ENCODE data around the gene FBXW11. TPM values are rescaled to one million over a fixed set of nuclear protein-coding genes. Genes with fewer than 3 reads are reported as not detected.

Gene FBXW11
- total RNA-seq, 1 donor from 2014 or later, result 47.3 TPM

DNA sequence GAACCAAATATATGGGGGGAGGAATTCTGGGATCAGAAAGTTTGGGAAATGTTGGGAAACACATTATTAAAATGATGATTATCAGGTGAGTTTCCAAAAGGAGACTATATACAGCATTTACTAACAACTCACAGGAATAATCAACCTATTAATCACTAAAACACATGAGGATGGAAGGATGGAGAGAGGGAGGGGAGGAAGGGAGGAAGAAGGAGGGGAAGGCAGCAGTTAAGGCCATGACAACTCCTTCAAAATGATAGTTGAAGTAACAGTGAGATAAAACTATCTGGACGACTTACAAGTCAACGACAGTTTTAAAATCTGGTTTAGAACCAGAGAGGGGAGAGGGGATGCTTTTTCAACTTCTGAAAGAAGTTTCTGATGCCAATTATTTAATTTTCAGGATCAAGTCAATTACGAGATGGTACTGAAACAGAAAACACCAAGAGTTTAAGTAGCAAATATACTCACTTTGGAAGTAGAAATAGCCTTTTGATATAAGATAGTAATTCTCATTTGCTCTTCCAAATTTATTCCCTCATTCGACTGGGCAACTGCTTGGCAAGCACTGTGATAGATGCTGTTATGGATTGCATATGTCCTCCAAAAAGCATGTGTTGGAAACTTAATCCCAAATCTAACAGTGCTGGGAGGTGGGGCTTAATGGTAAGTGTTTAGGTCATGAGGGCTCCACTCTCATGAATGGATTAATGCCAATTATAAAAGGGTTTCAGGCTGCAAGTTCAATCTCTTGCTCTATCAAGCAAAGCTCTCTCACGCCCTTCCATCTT is 30.4 kb downstream of the FBXW11 start:
- peaks cover 64% of the 10 kb centered on the region for H3K36me3 Mint-ChIP-seq (ENCODE audit: low read depth)
- intact Hi-C loops (cut with micrococcal nuclease), result no loop called here
- H3K27me3 Mint-ChIP-seq (ENCODE audit: low read depth), result no peaks in the 10 kb centered on the region
- H3K4me1 Mint-ChIP-seq (ENCODE audit: low read depth), result peaks cover 19% of the 10 kb centered on the region
- no peak for DNase-seq (ENCODE audit: low spot score)
- no peak overlapping the region for H3K4me3 Mint-ChIP-seq (ENCODE audit: low read depth)
- no peak overlapping the region for H3K27ac Mint-ChIP-seq
- H3K9me3 Mint-ChIP-seq, result peaks cover 32% of the 10 kb centered on the region

DNA sequence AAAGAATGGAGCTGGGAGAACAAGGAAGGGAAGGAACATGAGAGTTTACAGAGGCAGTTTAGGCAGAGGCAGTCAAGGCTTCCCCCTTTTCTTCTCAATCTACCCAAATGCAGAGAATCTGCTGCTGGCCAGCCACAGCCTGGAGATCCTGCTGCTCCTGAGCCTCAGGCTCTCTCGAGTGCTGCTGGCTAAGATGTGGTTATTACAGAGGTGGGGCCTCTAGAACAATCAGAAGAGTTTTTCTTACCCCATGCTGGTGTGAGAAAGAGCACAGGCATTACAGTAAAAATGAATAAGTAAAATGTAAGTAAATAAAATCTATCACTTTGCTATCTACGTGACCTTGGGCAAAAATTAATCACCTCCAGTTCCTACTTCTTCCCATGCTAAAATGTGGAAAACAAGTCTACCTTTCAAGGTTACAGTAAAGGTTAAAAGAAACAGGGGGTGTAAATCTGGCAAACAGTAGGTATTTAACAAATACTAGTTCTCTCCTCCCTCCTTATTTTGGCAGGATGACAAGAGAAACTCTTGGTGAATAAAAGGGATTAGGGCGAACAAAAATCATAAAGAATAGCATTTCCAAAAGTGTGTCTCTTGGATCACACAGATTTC is 31.1 kb downstream of the FBXW11 start:
- no peak for DNase-seq (ENCODE audit: low spot score)
- H3K9me3 Mint-ChIP-seq, result peaks cover 26% of the 10 kb centered on the region
- no peak overlapping the region for H3K27ac Mint-ChIP-seq
- intact Hi-C loops (cut with micrococcal nuclease), result no loop called here
- peaks cover 22% of the 10 kb centered on the region for H3K4me1 Mint-ChIP-seq (ENCODE audit: low read depth)
- no peak overlapping the region for H3K4me3 Mint-ChIP-seq (ENCODE audit: low read depth)
- H3K36me3 Mint-ChIP-seq (ENCODE audit: low read depth), result peaks cover 64% of the 10 kb centered on the region
- no peaks in the 10 kb centered on the region for H3K27me3 Mint-ChIP-seq (ENCODE audit: low read depth)

DNA sequence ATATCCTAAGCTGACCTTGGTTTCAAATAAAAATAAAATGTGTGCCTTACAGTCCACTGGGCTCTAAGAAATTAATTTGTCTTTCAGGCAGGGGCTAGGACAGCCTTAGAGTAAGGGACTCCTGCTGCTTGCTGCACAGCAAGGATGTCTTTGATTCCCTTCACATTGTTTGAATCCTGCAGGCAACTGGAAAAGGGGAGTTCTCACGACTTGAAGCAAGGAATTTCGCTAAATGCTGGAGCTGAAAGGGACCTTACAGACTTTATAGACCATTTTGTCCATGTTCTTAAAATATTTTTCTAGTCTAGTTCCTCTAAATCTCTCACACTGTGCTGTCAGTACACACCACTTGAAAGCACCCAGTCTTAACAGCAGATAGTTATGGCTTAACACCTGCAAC is 35.6 kb downstream of the FBXW11 start:
- H3K4me1 Mint-ChIP-seq (ENCODE audit: low read depth), result peaks cover 34% of the 10 kb centered on the region
- H3K4me3 Mint-ChIP-seq (ENCODE audit: low read depth), result no peak overlapping the region
- no peak for DNase-seq (ENCODE audit: low spot score)
- H3K36me3 Mint-ChIP-seq (ENCODE audit: low read depth), result peaks cover 48% of the 10 kb centered on the region
- no peaks in the 10 kb centered on the region for H3K27me3 Mint-ChIP-seq (ENCODE audit: low read depth)
- H3K27ac Mint-ChIP-seq, result no peak overlapping the region
- intact Hi-C loops (cut with micrococcal nuclease), result no loop called here
- H3K9me3 Mint-ChIP-seq, result peaks cover 4% of the 10 kb centered on the region

DNA sequence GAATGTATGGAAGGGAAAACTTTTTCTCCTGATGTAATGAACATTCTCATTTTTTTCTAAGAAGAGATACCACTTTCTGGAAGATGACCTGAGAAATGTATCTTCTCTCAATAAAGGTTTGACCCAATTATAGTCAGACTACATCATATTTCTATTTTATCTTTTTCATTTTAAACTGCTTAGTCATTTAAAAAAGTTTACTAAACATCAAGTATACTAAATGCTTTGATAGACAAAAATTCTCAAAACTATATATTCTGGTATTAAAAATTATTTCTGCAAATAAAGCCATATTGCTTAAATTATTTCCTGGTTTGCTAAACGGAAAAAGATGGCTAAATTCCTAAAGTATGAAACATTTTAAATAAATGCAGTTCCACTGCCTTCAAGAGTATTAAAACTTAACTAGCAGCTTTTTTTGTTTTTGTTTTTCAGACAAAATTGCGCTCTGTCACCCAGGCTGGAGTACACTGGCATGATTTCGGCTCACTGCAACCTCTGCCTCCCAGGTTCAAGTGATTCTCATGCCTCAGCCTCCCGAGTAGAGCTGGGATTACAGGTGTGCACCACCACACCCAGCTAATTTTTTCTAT is 37.1 kb downstream of the FBXW11 start:
- no peak for DNase-seq (ENCODE audit: low spot score)
- Mint-ChIP-seq H3K4me3 (ENCODE audit: low read depth) (no peak overlapping the region), H3K4me1 (ENCODE audit: low read depth) (peaks cover 32% of the 10 kb centered on the region), H3K9me3 (peaks cover 4% of the 10 kb centered on the region), H3K36me3 (ENCODE audit: low read depth) (peaks cover 43% of the 10 kb centered on the region), H3K27me3 (ENCODE audit: low read depth) (no peaks in the 10 kb centered on the region), H3K27ac (no peak overlapping the region)
- intact Hi-C loops (cut with micrococcal nuclease), result no loop called here

DNA sequence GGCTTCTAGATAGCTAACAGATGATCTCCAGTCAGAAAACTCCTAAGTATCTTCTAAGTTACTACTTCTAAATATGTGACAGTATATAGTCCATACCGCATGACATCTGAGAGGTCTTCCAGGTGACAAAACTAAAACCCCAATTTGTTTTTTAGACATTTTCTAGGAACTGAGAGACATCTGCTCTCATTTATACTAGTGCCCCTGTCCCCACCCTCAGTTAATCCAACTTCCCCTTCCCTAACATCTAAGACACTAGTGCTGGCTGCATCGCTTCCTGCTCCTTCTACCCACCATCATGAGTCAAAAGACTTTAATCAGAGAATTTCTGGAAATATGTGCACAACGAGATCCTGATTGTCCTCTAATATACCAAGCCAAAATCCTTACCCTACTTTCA is 37.9 kb downstream of the FBXW11 start:
- Mint-ChIP-seq H3K27ac (peak overlapping the region; percentile 18), H3K27me3 (ENCODE audit: low read depth) (no peaks in the 10 kb centered on the region), H3K4me1 (ENCODE audit: low read depth) (peaks cover 34% of the 10 kb centered on the region), H3K4me3 (ENCODE audit: low read depth) (no peak overlapping the region), H3K36me3 (ENCODE audit: low read depth) (peaks cover 40% of the 10 kb centered on the region), H3K9me3 (peaks cover 4% of the 10 kb centered on the region)
- intact Hi-C loops (cut with micrococcal nuclease), result no loop called here
- DNase-seq (ENCODE audit: low spot score), result no peak

DNA sequence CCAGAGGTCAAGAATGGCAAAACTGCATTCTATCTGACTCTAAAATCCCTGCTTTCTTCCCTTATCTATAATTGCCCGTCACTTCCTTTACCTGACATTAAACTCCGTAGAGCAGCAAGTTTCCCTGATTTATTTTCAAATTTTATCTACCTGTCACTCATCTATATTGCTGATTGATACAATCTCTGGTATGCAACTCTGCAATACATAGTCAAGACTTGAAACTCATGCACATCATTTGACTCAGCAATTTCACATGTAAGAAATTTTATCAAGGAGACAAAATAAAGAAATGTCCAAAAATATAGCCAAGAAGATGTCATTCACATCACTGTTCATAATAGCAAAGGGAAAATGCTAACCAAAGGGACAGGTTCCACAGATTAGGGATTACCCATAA is 39.5 kb downstream of the FBXW11 start:
- intact Hi-C loops (cut with micrococcal nuclease), result no loop called here
- Mint-ChIP-seq H3K27ac (peak overlapping the region; percentile 73), H3K9me3 (peaks cover 4% of the 10 kb centered on the region), H3K4me3 (ENCODE audit: low read depth) (no peak overlapping the region), H3K36me3 (ENCODE audit: low read depth) (peaks cover 33% of the 10 kb centered on the region), H3K4me1 (ENCODE audit: low read depth) (peaks cover 47% of the 10 kb centered on the region), H3K27me3 (ENCODE audit: low read depth) (no peaks in the 10 kb centered on the region)
- DNase-seq (ENCODE audit: low spot score), result no peak

DNA sequence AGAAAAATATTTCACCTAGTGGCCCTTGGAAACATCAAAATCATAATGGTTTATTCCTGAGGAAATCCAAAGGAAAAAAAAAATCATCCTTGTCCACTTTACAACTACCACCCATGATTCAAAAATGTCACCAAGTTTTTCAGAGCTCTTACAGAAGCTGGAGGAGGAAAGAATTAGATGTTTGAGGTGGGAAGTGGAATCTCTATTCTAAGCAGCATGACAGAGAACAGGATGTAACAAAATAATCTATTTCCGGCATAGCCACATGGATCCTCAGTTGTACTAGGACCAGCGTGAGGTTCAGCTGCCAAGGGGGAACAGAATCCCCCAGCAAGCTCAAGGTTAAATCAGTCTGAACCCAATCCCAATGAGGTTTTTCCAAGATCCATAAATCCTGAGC is 40.2 kb downstream of the FBXW11 start:
- H3K4me1 Mint-ChIP-seq (ENCODE audit: low read depth), result peaks cover 53% of the 10 kb centered on the region
- intact Hi-C loops (cut with micrococcal nuclease), result no loop called here
- no peak overlapping the region for H3K4me3 Mint-ChIP-seq (ENCODE audit: low read depth)
- H3K27me3 Mint-ChIP-seq (ENCODE audit: low read depth), result no peaks in the 10 kb centered on the region
- DNase-seq (ENCODE audit: low spot score), result no peak
- peaks cover 4% of the 10 kb centered on the region for H3K9me3 Mint-ChIP-seq
- H3K27ac Mint-ChIP-seq, result peak overlapping the region; percentile 73
- peaks cover 31% of the 10 kb centered on the region for H3K36me3 Mint-ChIP-seq (ENCODE audit: low read depth)

DNA sequence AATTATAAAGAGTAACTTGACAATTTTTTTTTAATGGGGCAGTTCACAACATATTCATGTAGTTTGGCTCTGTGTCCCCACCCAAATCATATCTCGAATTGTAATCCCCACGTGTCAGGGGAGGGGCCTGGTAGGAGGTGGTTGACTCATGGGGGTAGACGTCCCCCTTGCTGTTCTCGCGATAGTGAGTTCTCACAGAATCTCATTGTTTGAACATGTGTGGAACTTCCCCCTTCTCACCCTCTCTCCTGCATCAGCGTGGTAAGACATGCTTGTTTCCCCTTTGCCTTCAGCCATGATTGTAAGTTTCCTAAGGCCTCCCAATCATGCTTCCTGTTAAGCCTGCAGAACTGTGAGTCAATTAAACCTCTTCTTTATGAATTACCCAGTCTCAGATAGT is 40.7 kb downstream of the FBXW11 start:
- intact Hi-C loops (cut with micrococcal nuclease), result no loop called here
- H3K27ac Mint-ChIP-seq, result peak overlapping the region; percentile 73
- no peak for DNase-seq (ENCODE audit: low spot score)

DNA sequence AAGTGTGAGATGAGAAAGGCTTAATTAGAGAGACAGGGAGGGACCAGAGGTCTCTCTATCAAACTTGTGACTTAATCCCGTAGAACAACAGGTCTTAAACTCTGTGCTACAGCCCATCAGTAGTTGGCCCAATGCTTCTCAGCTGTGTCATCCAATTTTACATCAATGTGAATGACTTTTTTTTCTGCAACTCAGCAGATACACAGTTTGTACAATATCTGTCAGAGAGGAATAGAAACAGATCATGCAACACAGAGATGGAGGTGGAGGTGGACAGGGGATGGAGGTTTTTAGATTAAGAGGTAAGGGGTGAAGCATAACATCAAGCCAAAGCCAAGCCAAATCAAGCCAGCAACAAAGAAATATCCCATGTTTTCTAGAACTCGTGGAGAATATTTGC is 43.0 kb downstream of the FBXW11 start:
- Mint-ChIP-seq H3K27ac (no peak overlapping the region), H3K9me3 (no peaks in the 10 kb centered on the region), H3K4me1 (ENCODE audit: low read depth) (peaks cover 58% of the 10 kb centered on the region), H3K4me3 (ENCODE audit: low read depth) (no peak overlapping the region), H3K27me3 (ENCODE audit: low read depth) (no peaks in the 10 kb centered on the region), H3K36me3 (ENCODE audit: low read depth) (peaks cover 27% of the 10 kb centered on the region)
- intact Hi-C loops (cut with micrococcal nuclease), result no loop called here
- no peak for DNase-seq (ENCODE audit: low spot score)

More for the DNA sequence above, 40.7 kb downstream of the FBXW11 start:
- Mint-ChIP-seq H3K27me3 (ENCODE audit: low read depth) (no peaks in the 10 kb centered on the region), H3K9me3 (peaks cover 4% of the 10 kb centered on the region), H3K36me3 (ENCODE audit: low read depth) (peaks cover 26% of the 10 kb centered on the region), H3K4me1 (ENCODE audit: low read depth) (peaks cover 57% of the 10 kb centered on the region), H3K4me3 (ENCODE audit: low read depth) (no peak overlapping the region)

DNA sequence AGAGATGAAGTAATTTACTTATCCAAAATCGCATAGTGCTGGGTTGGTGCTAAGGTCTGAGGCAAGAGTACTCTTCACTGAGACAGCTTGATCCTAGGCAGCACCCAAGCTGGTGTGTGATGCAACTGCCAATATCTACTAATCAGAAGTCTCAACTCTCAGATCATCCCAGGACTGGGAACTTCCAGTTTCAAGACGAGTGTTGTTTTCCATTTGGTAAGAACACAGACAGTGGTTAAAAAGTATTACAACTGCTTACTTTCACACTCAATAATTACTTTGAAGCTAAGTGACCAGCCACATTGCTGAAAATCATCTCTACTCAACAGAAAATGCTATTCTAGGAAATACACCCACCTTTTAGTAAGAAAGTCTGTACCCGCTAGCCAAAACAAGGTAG is 45.3 kb downstream of the FBXW11 start:
- H3K36me3 Mint-ChIP-seq (ENCODE audit: low read depth), result peaks cover 20% of the 10 kb centered on the region
- H3K4me3 Mint-ChIP-seq (ENCODE audit: low read depth), result no peak overlapping the region
- H3K27ac Mint-ChIP-seq, result peak overlapping the region; percentile 65
- peak; percentile 15 for DNase-seq (ENCODE audit: low spot score)
- intact Hi-C loops (cut with micrococcal nuclease), result loop anchor here (1.0 kb wide), 4 partner anchors 24 to 54 kb away; no protein-coding TSS in a partner anchor
- peaks cover 69% of the 10 kb centered on the region for H3K4me1 Mint-ChIP-seq (ENCODE audit: low read depth)
- H3K9me3 Mint-ChIP-seq, result no peaks in the 10 kb centered on the region
- H3K27me3 Mint-ChIP-seq (ENCODE audit: low read depth), result no peaks in the 10 kb centered on the region

DNA sequence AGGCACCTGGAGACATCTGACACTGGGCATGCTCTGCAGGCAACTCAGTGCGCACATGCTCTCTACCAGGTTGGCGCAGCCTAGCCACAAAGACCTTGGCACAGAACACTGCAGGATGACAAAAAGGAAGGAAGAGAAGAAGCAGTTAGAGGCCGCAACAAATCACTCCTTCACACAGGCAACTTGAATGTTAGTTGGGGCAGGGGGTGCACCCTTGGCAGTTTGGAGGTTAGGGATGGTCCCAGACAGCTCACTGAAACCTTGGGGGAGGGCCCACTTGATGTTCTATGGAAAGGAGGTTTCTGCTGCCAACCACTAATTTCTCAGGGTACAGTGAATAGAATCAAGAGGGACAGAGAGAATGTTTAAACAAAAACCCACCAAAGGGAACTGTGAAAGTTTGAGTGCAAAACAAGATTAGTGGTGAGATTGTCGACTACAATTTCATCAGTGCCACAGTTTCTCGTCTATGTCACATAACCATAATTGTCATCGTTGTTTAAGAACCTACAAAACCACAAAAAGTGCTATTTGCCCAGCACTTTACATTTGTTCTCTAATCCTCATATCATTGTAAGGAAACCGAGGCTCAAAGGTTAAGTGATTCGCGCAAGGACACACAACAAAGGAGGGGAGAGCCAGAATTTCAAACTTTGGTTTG is 48.7 kb downstream of the FBXW11 start:
- H3K27ac Mint-ChIP-seq, result peak overlapping the region; percentile 78
- peak overlapping the region; percentile 28 for H3K4me3 Mint-ChIP-seq (ENCODE audit: low read depth)
- DNase-seq (ENCODE audit: low spot score), result peak; percentile 13
- no peaks in the 10 kb centered on the region for H3K9me3 Mint-ChIP-seq
- H3K27me3 Mint-ChIP-seq (ENCODE audit: low read depth), result no peaks in the 10 kb centered on the region
- intact Hi-C loops (cut with micrococcal nuclease), result loop anchor here (1.0 to 5.0 kb wide), 5 partner anchors 28 to 231 kb away; partner anchors contain the start of genes FBXW11 and STK10
- peaks cover 65% of the 10 kb centered on the region for H3K4me1 Mint-ChIP-seq (ENCODE audit: low read depth)
- peaks cover 12% of the 10 kb centered on the region for H3K36me3 Mint-ChIP-seq (ENCODE audit: low read depth)

DNA sequence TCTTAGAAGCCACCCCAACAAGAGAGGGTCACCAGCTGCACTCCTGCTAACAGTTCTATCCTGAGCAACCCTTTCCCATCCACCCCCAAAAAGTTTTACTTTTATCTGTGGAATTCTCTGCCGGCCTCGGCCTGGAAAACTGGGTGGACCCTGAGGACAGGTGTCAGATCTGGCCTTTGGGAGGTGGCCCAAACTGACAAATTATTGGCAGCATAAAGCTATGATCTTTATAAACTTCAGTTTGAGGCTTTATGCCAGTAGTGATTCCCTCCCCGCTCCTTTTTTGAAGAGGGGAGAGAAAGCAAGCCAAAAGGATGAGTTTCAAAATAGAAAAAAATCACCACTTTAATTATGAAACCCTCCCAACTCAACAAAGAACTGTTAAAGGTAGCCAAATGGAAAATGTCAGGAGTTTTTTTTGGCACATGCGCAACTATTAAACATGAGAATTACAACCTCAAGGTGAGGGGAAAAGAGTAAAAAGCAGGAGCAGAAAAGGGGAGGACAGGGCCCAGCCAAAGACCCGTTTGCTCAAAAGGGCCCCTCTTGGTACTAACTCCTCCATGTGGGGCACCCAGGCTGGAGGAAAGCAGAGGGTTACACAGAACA is 49.4 kb downstream of the FBXW11 start:
- peaks cover 59% of the 10 kb centered on the region for H3K4me1 Mint-ChIP-seq (ENCODE audit: low read depth)

More for the DNA sequence above, 49.4 kb downstream of the FBXW11 start:
- Mint-ChIP-seq H3K27me3 (ENCODE audit: low read depth) (no peaks in the 10 kb centered on the region), H3K4me3 (ENCODE audit: low read depth) (peak overlapping the region; percentile 1), H3K9me3 (no peaks in the 10 kb centered on the region), H3K27ac (peak overlapping the region; percentile 78), H3K36me3 (ENCODE audit: low read depth) (peaks cover 12% of the 10 kb centered on the region)
- intact Hi-C loops (cut with micrococcal nuclease), result loop anchor here (1.0 to 5.0 kb wide), 4 partner anchors 28 to 232 kb away; partner anchors contain the start of genes FBXW11 and STK10
- no peak for DNase-seq (ENCODE audit: low spot score)
